Thyroid gland (tissue), 4 donors: ENCODE results near the gene C5.

Experiments used
- CTCF ChIP-seq, 6 experiments: fragments of 200-600 bp in 3 of 6; fragments of 450-650 bp in 3 of 6; sonication (generic) in 3 of 6; IDR thresholded peaks; one replicate each; pipeline ENCODE4 v1.5.1; 2016 to 2019; ENCODE audit warnings: antibody characterized with exemption in 6 of 6, mild to moderate bottlenecking in 2 of 6, inconsistent platforms in 1 of 6, moderate library complexity in 1 of 6
- POLR2A ChIP-seq, 2 donors: fragments of 450-650 bp; IDR thresholded peaks; one replicate each; pipeline ENCODE4 v1.6.1; 2017; ENCODE audit warnings: antibody characterized with exemption in 2 of 2, mild to moderate bottlenecking in 2 of 2, moderate library complexity in 1 of 2

GRCh38 chr9:120974181-120974580, 75.9 kb downstream of the C5 start:
- no peak for TF ChIP-seq CTCF (IDR thresholded peaks at IDR 0.05)
- no peak for TF ChIP-seq POLR2A (IDR thresholded peaks at IDR 0.05)
